ENCODE measurements around the gene PAX4. TPM values are rescaled to one million over a fixed set of nuclear protein-coding genes. Genes with fewer than 3 reads are reported as not detected.

Gene PAX4
- total and polyA plus RNA-seq, 9 of the 15 experiments (the other 6 are each of a cell fraction or from before 2014, with no cell fraction given), result not detected

DNA sequence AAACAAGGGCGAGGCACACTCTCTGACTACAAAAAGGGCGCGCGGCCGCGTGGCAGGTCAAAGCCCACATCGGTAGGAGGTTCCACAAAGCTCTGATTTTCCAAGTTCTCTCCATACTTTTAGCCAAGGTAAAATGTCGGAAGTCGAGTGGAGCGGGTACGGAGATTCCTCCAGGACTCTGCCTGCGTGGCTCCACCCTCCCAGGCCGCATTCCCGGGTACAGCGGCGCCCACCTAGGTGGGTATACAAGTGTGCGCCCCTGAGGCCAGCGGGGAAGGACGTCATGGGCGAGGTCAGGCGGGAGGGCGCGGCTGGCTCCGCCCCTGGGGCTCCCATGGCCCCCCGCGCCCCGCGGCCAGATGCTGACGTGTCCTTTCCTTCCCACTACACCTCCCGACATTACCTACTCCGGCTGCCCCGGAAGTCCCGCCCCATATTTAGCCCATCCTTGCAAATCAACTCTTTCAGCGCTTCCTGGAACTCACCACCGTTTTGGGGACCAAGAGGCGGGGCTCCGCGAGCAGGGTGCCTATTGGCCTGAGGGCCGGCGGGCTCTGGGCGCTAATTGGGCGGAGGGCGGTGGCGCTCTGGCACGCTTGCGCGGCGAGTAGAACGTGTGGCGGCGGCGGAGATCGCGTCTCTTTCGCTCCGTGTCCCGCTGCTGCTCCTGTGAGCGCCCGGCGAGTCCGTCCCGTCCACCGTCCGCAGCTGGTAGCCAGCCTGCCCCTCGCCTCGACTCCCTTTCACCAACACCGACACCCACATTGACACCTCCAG is 33.8 kb upstream of the PAX4 start, which contains the start of gene SND1 (continued):
- TF ChIP-seq, protein P1, sequence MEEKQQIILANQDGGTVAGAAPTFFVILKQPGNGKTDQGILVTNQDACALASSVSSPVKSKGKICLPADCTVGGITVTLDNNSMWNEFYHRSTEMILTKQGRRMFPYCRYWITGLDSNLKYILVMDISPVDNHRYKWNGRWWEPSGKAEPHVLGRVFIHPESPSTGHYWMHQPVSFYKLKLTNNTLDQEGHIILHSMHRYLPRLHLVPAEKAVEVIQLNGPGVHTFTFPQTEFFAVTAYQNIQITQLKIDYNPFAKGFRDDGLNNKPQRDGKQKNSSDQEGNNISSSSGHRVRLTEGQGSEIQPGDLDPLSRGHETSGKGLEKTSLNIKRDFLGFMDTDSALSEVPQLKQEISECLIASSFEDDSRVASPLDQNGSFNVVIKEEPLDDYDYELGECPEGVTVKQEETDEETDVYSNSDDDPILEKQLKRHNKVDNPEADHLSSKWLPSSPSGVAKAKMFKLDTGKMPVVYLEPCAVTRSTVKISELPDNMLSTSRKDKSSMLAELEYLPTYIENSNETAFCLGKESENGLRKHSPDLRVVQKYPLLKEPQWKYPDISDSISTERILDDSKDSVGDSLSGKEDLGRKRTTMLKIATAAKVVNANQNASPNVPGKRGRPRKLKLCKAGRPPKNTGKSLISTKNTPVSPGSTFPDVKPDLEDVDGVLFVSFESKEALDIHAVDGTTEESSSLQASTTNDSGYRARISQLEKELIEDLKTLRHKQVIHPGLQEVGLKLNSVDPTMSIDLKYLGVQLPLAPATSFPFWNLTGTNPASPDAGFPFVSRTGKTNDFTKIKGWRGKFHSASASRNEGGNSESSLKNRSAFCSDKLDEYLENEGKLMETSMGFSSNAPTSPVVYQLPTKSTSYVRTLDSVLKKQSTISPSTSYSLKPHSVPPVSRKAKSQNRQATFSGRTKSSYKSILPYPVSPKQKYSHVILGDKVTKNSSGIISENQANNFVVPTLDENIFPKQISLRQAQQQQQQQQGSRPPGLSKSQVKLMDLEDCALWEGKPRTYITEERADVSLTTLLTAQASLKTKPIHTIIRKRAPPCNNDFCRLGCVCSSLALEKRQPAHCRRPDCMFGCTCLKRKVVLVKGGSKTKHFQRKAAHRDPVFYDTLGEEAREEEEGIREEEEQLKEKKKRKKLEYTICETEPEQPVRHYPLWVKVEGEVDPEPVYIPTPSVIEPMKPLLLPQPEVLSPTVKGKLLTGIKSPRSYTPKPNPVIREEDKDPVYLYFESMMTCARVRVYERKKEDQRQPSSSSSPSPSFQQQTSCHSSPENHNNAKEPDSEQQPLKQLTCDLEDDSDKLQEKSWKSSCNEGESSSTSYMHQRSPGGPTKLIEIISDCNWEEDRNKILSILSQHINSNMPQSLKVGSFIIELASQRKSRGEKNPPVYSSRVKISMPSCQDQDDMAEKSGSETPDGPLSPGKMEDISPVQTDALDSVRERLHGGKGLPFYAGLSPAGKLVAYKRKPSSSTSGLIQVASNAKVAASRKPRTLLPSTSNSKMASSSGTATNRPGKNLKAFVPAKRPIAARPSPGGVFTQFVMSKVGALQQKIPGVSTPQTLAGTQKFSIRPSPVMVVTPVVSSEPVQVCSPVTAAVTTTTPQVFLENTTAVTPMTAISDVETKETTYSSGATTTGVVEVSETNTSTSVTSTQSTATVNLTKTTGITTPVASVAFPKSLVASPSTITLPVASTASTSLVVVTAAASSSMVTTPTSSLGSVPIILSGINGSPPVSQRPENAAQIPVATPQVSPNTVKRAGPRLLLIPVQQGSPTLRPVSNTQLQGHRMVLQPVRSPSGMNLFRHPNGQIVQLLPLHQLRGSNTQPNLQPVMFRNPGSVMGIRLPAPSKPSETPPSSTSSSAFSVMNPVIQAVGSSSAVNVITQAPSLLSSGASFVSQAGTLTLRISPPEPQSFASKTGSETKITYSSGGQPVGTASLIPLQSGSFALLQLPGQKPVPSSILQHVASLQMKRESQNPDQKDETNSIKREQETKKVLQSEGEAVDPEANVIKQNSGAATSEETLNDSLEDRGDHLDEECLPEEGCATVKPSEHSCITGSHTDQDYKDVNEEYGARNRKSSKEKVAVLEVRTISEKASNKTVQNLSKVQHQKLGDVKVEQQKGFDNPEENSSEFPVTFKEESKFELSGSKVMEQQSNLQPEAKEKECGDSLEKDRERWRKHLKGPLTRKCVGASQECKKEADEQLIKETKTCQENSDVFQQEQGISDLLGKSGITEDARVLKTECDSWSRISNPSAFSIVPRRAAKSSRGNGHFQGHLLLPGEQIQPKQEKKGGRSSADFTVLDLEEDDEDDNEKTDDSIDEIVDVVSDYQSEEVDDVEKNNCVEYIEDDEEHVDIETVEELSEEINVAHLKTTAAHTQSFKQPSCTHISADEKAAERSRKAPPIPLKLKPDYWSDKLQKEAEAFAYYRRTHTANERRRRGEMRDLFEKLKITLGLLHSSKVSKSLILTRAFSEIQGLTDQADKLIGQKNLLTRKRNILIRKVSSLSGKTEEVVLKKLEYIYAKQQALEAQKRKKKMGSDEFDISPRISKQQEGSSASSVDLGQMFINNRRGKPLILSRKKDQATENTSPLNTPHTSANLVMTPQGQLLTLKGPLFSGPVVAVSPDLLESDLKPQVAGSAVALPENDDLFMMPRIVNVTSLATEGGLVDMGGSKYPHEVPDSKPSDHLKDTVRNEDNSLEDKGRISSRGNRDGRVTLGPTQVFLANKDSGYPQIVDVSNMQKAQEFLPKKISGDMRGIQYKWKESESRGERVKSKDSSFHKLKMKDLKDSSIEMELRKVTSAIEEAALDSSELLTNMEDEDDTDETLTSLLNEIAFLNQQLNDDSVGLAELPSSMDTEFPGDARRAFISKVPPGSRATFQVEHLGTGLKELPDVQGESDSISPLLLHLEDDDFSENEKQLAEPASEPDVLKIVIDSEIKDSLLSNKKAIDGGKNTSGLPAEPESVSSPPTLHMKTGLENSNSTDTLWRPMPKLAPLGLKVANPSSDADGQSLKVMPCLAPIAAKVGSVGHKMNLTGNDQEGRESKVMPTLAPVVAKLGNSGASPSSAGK (IDR thresholded peaks at IDR 0.05), result peak; percentile 97
- TF ChIP-seq TAF1 (IDR thresholded peaks at IDR 0.05; ENCODE audit: control insufficient read depth, extremely low read depth, insufficient read depth, low read length, severe bottlenecking), result peak; percentile 79
- TF ChIP-seq KAT2B (IDR thresholded peaks at IDR 0.05; ENCODE audit: low read depth, low read length), result no peak
- TF ChIP-seq SRSF3 (IDR thresholded peaks at IDR 0.05; ENCODE audit: insufficient read depth, low read length), result no peak
- peak; percentile 69; the same call in 1 of the 2 replicates for TF ChIP-seq DIDO1 (tag; IDR thresholded peaks at IDR 0.05; ENCODE audit: low read depth)
- TF ChIP-seq SMAD2 (IDR thresholded peaks at IDR 0.05; ENCODE audit: low read depth, low read length), result no peak
- TF ChIP-seq, protein P2, sequence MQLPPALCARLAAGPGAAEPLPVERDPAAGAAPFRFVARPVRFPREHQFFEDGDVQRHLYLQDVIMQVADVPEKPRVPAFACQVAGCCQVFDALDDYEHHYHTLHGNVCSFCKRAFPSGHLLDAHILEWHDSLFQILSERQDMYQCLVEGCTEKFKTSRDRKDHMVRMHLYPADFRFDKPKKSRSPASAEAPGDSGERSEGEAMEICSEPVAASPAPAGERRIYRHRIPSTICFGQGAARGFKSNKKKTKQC (CRISPR knock-in tag; IDR thresholded peaks at IDR 0.05), result no peak; the same call in none of the 2 replicates
- TF ChIP-seq ZNF57 (CRISPR knock-in tag; IDR thresholded peaks at IDR 0.05), result no peak
- TF ChIP-seq GATAD2B (IDR thresholded peaks at IDR 0.05; ENCODE audit: borderline replicate concordance), result peak; percentile 69; the same call in 1 of the 2 replicates
- TF ChIP-seq ARID2 (IDR thresholded peaks at IDR 0.05), result no peak
- TF ChIP-seq PYGO2 (tag; IDR thresholded peaks at IDR 0.05), result 0 out of 2 replicates have a peak, but pooled peaks have one; percentile 71
- TF ChIP-seq ARID1B (IDR thresholded peaks at IDR 0.05), result peak; percentile 44; the same call in 1 of the 2 replicates
- TF ChIP-seq NCOA6 (IDR thresholded peaks at IDR 0.05), result no peak
- TF ChIP-seq BRF1 (IDR thresholded peaks at IDR 0.05; ENCODE audit: borderline replicate concordance, extremely low read depth, insufficient read length), result no peak
- TF ChIP-seq ERF (CRISPR knock-in tag; IDR thresholded peaks at IDR 0.05), result peak; percentile 52; the same call in 1 of the 2 replicates
- peak; percentile 87 for TF ChIP-seq NR2C1 (IDR thresholded peaks at IDR 0.05)
- TF ChIP-seq NR2C1 (tag; IDR thresholded peaks at IDR 0.05), result peak; percentile 89

All from K562 (cell line).